Muscle of leg (tissue), 11 donors: Measurements from ENCODE around the gene SUDS3. TPM values are rescaled to one million over a fixed set of nuclear protein-coding genes. Genes with fewer than 3 reads are reported as not detected.

Experiments
- DNase-seq: peaks from one replicate; pipeline ENCODE4 v3.0.0; 2013
- H3K27ac ChIP-seq: one replicate; pipeline ENCODE4 v1.5.1; 2013; ENCODE audit warnings: mild to moderate bottlenecking, low read length, control low read depth
- H3K27me3 ChIP-seq: one replicate; pipeline ENCODE4 v1.6.1; 2013; ENCODE audit warnings: low read length; ENCODE audit not compliant: control insufficient read depth, insufficient read depth
- H3K36me3 ChIP-seq: one replicate; pipeline ENCODE4 v1.6.1; 2013; ENCODE audit warnings: low read length; ENCODE audit not compliant: control insufficient read depth, insufficient read depth
- H3K4me1 ChIP-seq: one replicate; pipeline ENCODE4 v1.6.1; 2013; ENCODE audit warnings: low read length; ENCODE audit not compliant: control insufficient read depth, insufficient read depth
- H3K4me3 ChIP-seq: one replicate; pipeline ENCODE4 v1.5.1; 2013; ENCODE audit warnings: low read length, control low read depth
- H3K9me3 ChIP-seq: replicated peaks from 2 replicates; pipeline ENCODE4 v1.6.1; 2013; ENCODE audit warnings: low read depth, low read length; ENCODE audit not compliant: control insufficient read depth
- WGBS: methylation state at CpG from one replicate; pipeline ENCODE4 v1.1.5; 2013; ENCODE audit warnings: missing lambda C conversion rate; ENCODE audit not compliant: insufficient coverage; 5-methylcytosine and 5-hydroxymethylcytosine counted together
- polyA plus RNA-seq, 8 donors: library from polyadenylated mRNA; unstranded; fragments of 120-200 nt; gene quantifications; one replicate each; pipeline versions ENCODE4 v1.2.1 to v1.2.3, GENCODE V29; 2013; ENCODE audit warnings: inconsistent platforms in 1 of 8, low replicate concordance in 1 of 8; ENCODE audit not compliant: insufficient read length in 8 of 8, insufficient read depth in 1 of 8
- total RNA-seq: library from RNA; stranded (reverse); fragments of 120-200 nt; gene quantifications from one replicate; pipeline ENCODE4 v1.2.4, GENCODE V29; 2013

Gene SUDS3
- total and polyA plus RNA-seq, 9 donors = 25.6 to 32.7 (median 27.6) TPM

- Histone ChIP-seq H3K36me3 (no peaks in the 10 kb centered on the region), H3K4me3 (no peak overlapping the region), H3K4me1 (no peaks in the 10 kb centered on the region), H3K27me3 (no peaks in the 10 kb centered on the region), H3K27ac (no peak overlapping the region), H3K9me3 (no peaks in the 10 kb centered on the region)
- no CpG with 5 or more reads among the region's 2 CpGs for WGBS
- no peak for DNase-seq
Measured at GRCh38 chr12:118436986-118437385, 60.6 kb downstream of the SUDS3 start.

GRCh38 chr12:118439068-118439467, 62.7 kb downstream of the SUDS3 start:
- no peak for DNase-seq

GRCh38 chr12:118446247-118446646, 69.9 kb downstream of the SUDS3 start:
- Histone ChIP-seq H3K36me3 (no peaks in the 10 kb centered on the region), H3K4me3 (no peak overlapping the region), H3K27ac (no peak overlapping the region), H3K27me3 (no peaks in the 10 kb centered on the region), H3K9me3 (no peaks in the 10 kb centered on the region), H3K4me1 (no peaks in the 10 kb centered on the region)
- 56% methylated on average over 3 of the region's 4 CpGs for WGBS
- DNase-seq = no peak

More at GRCh38 chr12:118439068-118439467, 62.7 kb downstream of the SUDS3 start:
- H3K27ac ChIP-seq = no peak overlapping the region
- no peak overlapping the region for H3K4me3 ChIP-seq
- H3K27me3 ChIP-seq = no peaks in the 10 kb centered on the region
- no peaks in the 10 kb centered on the region for H3K4me1 ChIP-seq
- H3K9me3 ChIP-seq = no peaks in the 10 kb centered on the region
- no peaks in the 10 kb centered on the region for H3K36me3 ChIP-seq
- WGBS = no CpG with 5 or more reads among the region's 3 CpGs

- Histone ChIP-seq H3K27me3 (no peaks in the 10 kb centered on the region), H3K4me3 (no peak overlapping the region), H3K27ac (no peak overlapping the region), H3K36me3 (no peaks in the 10 kb centered on the region), H3K9me3 (no peaks in the 10 kb centered on the region), H3K4me1 (no peaks in the 10 kb centered on the region)
- WGBS = no CpG with 5 or more reads among the region's 4 CpGs
- DNase-seq = no peak
Measured at GRCh38 chr12:118447181-118447580, 70.8 kb downstream of the SUDS3 start.

GRCh38 chr12:118448341-118448740, 72.0 kb downstream of the SUDS3 start:
- H3K9me3 ChIP-seq = no peaks in the 10 kb centered on the region
- no peak overlapping the region for H3K27ac ChIP-seq
- no CpG with 5 or more reads among the region's 1 CpG for WGBS
- no peaks in the 10 kb centered on the region for H3K27me3 ChIP-seq
- H3K4me3 ChIP-seq = no peak overlapping the region
- DNase-seq = no peak
- no peaks in the 10 kb centered on the region for H3K4me1 ChIP-seq
- H3K36me3 ChIP-seq = no peaks in the 10 kb centered on the region

- Histone ChIP-seq H3K4me3 (no peak overlapping the region), H3K27me3 (no peaks in the 10 kb centered on the region), H3K9me3 (no peaks in the 10 kb centered on the region), H3K27ac (no peak overlapping the region), H3K36me3 (no peaks in the 10 kb centered on the region), H3K4me1 (no peaks in the 10 kb centered on the region)
- no peak for DNase-seq
- WGBS = no CpG with 5 or more reads among the region's 3 CpGs
Measured at GRCh38 chr12:118455327-118455726, 79.0 kb downstream of the SUDS3 start.

GRCh38 chr12:118456741-118457140, 80.4 kb downstream of the SUDS3 start:
- Histone ChIP-seq H3K4me1 (no peaks in the 10 kb centered on the region), H3K27me3 (no peaks in the 10 kb centered on the region), H3K9me3 (no peaks in the 10 kb centered on the region), H3K27ac (no peak overlapping the region), H3K4me3 (no peak overlapping the region), H3K36me3 (no peaks in the 10 kb centered on the region)
- DNase-seq = no peak

- H3K4me1 ChIP-seq = no peaks in the 10 kb centered on the region
- DNase-seq = no peak
- 92% methylated on average over 2 of the region's 4 CpGs for WGBS
- no peak overlapping the region for H3K27ac ChIP-seq
- H3K36me3 ChIP-seq = no peaks in the 10 kb centered on the region
- no peaks in the 10 kb centered on the region for H3K9me3 ChIP-seq
- no peak overlapping the region for H3K4me3 ChIP-seq
- H3K27me3 ChIP-seq = no peaks in the 10 kb centered on the region
Measured at GRCh38 chr12:118459110-118459509, 82.8 kb downstream of the SUDS3 start.

- 81% methylated on average over 3 of the region's 4 CpGs for WGBS
- no peaks in the 10 kb centered on the region for H3K4me1 ChIP-seq
Measured at GRCh38 chr12:118463677-118464076, 87.3 kb downstream of the SUDS3 start.

GRCh38 chr12:118465706-118466105, 89.4 kb downstream of the SUDS3 start:
- DNase-seq = no peak
- no peak overlapping the region for H3K4me3 ChIP-seq
- H3K27ac ChIP-seq = no peak overlapping the region
- no peaks in the 10 kb centered on the region for H3K9me3 ChIP-seq
- no peaks in the 10 kb centered on the region for H3K27me3 ChIP-seq
- no CpG with 5 or more reads among the region's 1 CpG for WGBS
- H3K36me3 ChIP-seq = no peaks in the 10 kb centered on the region
- H3K4me1 ChIP-seq = no peaks in the 10 kb centered on the region

More at GRCh38 chr12:118463677-118464076, 87.3 kb downstream of the SUDS3 start:
- Histone ChIP-seq H3K36me3 (no peaks in the 10 kb centered on the region), H3K27me3 (no peaks in the 10 kb centered on the region), H3K4me3 (no peak overlapping the region), H3K9me3 (no peaks in the 10 kb centered on the region), H3K27ac (no peak overlapping the region)
- DNase-seq = no peak
